Right atrium auricular region (tissue), 2 donors: ENCODE results near the gene UGT1A10. TPM values are rescaled to one million over a fixed set of nuclear protein-coding genes. Genes with fewer than 3 reads are reported as not detected.
"Not testable (repeated sequence)": the region's sequence is repeated elsewhere in the genome, so short reads cannot be mapped to it uniquely, and the experiment has no call there.

ENCODE experiments used
- DNase-seq: peaks from one replicate; pipeline ENCODE4 v3.0.0-alpha.2; 2019; ENCODE audit warnings: low spot score
- H3K27ac ChIP-seq, 2 donors: fragments of 200-600 bp; sonication (generic); 1 replicate in 1 of 2; 2 replicates in 1 of 2; pipeline ENCODE4 v1.5.1; 2016 to 2019
- H3K27me3 ChIP-seq, 2 donors: fragments of 200-600 bp; sonication (generic); one replicate each; pipeline versions ENCODE4 v1.5.1 to v1.6.0; 2017 to 2019
- H3K36me3 ChIP-seq: fragments of 200-600 bp; sonication (generic); one replicate; pipeline ENCODE4 v1.5.1; 2016
- H3K4me1 ChIP-seq, 2 donors: fragments of 200-600 bp; sonication (generic); one replicate each; pipeline versions ENCODE4 v1.5.1 to v1.6.0; 2017 to 2019
- H3K4me3 ChIP-seq, 2 donors: fragments of 200-600 bp; sonication (generic); 1 replicate in 1 of 2; 2 replicates in 1 of 2; pipeline ENCODE4 v1.5.1; 2017 to 2019; ENCODE audit warnings: mild to moderate bottlenecking in 1 of 2, moderate library complexity in 1 of 2
- H3K9me3 ChIP-seq, 2 donors: fragments of 200-600 bp; sonication (generic); one replicate each; pipeline ENCODE4 v1.5.1; 2019
- CTCF ChIP-seq, 2 donors: fragments of 200-600 bp; sonication (generic); IDR thresholded peaks; one replicate each; pipeline ENCODE4 v1.5.1; 2019; ENCODE audit warnings: antibody characterized with exemption in 2 of 2
- total RNA-seq, 2 donors: library from RNA; depleted of rRNA; stranded (reverse); fragments of >200 nt; gene quantifications; one replicate each; pipeline ENCODE4 v1.1.0, GENCODE V29; 2016

The UGT1A10 gene
- total RNA-seq, 2 donors from 2014 or later: not detected

GRCh38 chr2:233602076-233602475 is 34.2 kb upstream of the UGT1A10 start:
- DNase-seq: no peak
- no peak for TF ChIP-seq CTCF (IDR thresholded peaks at IDR 0.05)
- no peaks in the 10 kb centered on the region for H3K4me1 ChIP-seq
- no peak overlapping the region for H3K27ac ChIP-seq
- no peak overlapping the region for H3K4me3 ChIP-seq
- no peaks in the 10 kb centered on the region for H3K27me3 ChIP-seq
- no peaks in the 10 kb centered on the region for H3K9me3 ChIP-seq
- H3K36me3 ChIP-seq: no peaks in the 10 kb centered on the region

GRCh38 chr2:233603520-233603919 is 32.7 kb upstream of the UGT1A10 start:
- no peak for DNase-seq
- Histone ChIP-seq H3K27ac (no peak overlapping the region), H3K4me3 (no peak overlapping the region), H3K9me3 (no peaks in the 10 kb centered on the region), H3K4me1 (no peaks in the 10 kb centered on the region), H3K27me3 (no peaks in the 10 kb centered on the region), H3K36me3 (no peaks in the 10 kb centered on the region)
- TF ChIP-seq CTCF (IDR thresholded peaks at IDR 0.05): no peak

GRCh38 chr2:233604826-233605225 is 31.4 kb upstream of the UGT1A10 start:
- Histone ChIP-seq H3K27ac (no peak overlapping the region), H3K27me3 (no peaks in the 10 kb centered on the region), H3K4me3 (no peak overlapping the region), H3K36me3 (no peaks in the 10 kb centered on the region), H3K9me3 (no peaks in the 10 kb centered on the region), H3K4me1 (no peaks in the 10 kb centered on the region)
- no peak for TF ChIP-seq CTCF (IDR thresholded peaks at IDR 0.05)
- no peak for DNase-seq

- H3K4me3 ChIP-seq: no peak overlapping the region
- TF ChIP-seq CTCF (IDR thresholded peaks at IDR 0.05): no peak
- no peak for DNase-seq
- no peaks in the 10 kb centered on the region for H3K36me3 ChIP-seq
- H3K27me3 ChIP-seq: no peaks in the 10 kb centered on the region
- no peak overlapping the region for H3K27ac ChIP-seq
- H3K9me3 ChIP-seq: peaks cover 0 to 5% of the 10 kb centered on the region in 2 donors
- no peaks in the 10 kb centered on the region for H3K4me1 ChIP-seq
Observed at GRCh38 chr2:233605680-233606079, 30.6 kb upstream of the UGT1A10 start.

GRCh38 chr2:233611284-233611683 is 25.0 kb upstream of the UGT1A10 start:
- no peak for TF ChIP-seq CTCF (IDR thresholded peaks at IDR 0.05)
- Histone ChIP-seq H3K27ac (no peak overlapping the region), H3K4me3 (no peak overlapping the region), H3K4me1 (no peaks in the 10 kb centered on the region), H3K36me3 (no peaks in the 10 kb centered on the region), H3K9me3 (peaks cover 0 to 5% of the 10 kb centered on the region in 2 donors), H3K27me3 (no peaks in the 10 kb centered on the region)
- no peak for DNase-seq

GRCh38 chr2:233617476-233617875 is 18.8 kb upstream of the UGT1A10 start, which contains the start of gene UGT1A8:
TSS of gene UGT1A8 (plus strand) at chr2:233617633. CDS start at chr2:233617708, 75 bp downstream.
- H3K27ac ChIP-seq, H3K9me3 ChIP-seq, H3K36me3 ChIP-seq, H3K4me3 ChIP-seq, DNase-seq, H3K27me3 ChIP-seq, H3K4me1 ChIP-seq: not testable (repeated sequence)
